ENCODE results near the gene ROMO1. TPM values are rescaled to one million over a fixed set of nuclear protein-coding genes. Genes with fewer than 3 reads are reported as not detected.

The ROMO1 gene
- total RNA-seq, 4 donors from 2014 or later: 69.3 to 492 (median 171) TPM

DNA sequence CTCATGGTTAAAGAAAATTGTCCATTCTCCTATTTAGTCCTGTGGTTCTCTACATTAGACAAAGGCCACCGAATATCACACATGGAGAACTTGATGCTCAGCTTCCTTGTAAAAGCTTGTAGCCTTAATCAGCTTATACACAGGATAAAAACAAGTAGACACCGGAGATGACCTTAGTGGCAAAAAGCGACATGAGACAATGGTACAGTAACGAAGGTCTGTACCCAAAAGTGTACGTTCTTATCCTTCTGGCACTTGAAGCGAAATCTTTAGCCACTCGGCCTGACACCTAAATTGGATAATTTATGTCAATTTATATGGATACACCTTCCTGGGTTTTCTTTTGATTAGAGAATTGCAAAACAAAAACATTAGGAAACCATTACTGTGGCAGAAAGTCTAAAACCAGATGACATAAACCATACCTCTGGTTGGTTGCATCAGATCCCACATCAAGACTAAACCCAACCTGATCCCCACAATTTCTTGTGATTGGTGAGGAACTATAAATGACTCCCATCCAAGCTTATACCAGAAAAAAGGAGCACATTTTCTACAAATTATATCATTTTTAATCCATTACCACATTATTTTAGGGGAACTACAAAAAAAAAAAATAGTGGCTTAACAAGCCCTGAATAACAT is 36.7 kb downstream of the ROMO1 start:
- Histone ChIP-seq H3K27ac (peak overlapping the region in 1 of 2 donors; percentile 20), H3K4me3 (no peak overlapping the region), H3K9me3 (no peaks in the 10 kb centered on the region), H3K4me1 (peaks cover 14 to 20% of the 10 kb centered on the region in 2 donors), H3K36me3 (no peaks in the 10 kb centered on the region), H3K27me3 (no peaks in the 10 kb centered on the region)
- no peak for DNase-seq
- TF ChIP-seq POLR2A (IDR thresholded peaks at IDR 0.05): no peak
- TF ChIP-seq, protein P1, sequence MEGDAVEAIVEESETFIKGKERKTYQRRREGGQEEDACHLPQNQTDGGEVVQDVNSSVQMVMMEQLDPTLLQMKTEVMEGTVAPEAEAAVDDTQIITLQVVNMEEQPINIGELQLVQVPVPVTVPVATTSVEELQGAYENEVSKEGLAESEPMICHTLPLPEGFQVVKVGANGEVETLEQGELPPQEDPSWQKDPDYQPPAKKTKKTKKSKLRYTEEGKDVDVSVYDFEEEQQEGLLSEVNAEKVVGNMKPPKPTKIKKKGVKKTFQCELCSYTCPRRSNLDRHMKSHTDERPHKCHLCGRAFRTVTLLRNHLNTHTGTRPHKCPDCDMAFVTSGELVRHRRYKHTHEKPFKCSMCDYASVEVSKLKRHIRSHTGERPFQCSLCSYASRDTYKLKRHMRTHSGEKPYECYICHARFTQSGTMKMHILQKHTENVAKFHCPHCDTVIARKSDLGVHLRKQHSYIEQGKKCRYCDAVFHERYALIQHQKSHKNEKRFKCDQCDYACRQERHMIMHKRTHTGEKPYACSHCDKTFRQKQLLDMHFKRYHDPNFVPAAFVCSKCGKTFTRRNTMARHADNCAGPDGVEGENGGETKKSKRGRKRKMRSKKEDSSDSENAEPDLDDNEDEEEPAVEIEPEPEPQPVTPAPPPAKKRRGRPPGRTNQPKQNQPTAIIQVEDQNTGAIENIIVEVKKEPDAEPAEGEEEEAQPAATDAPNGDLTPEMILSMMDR (IDR thresholded peaks at IDR 0.05): no peak
- intact Hi-C loops (cut with DNase I; ENCODE audit: low total_unique reads): no loop called here

- Histone ChIP-seq H3K4me1 (peaks cover 14 to 20% of the 10 kb centered on the region in 2 donors), H3K36me3 (no peaks in the 10 kb centered on the region), H3K4me3 (no peak overlapping the region), H3K27me3 (no peaks in the 10 kb centered on the region), H3K27ac (no peak overlapping the region), H3K9me3 (no peaks in the 10 kb centered on the region)
- no peak for DNase-seq
- TF ChIP-seq, protein P1 (IDR thresholded peaks at IDR 0.05): no peak
- no peak for TF ChIP-seq POLR2A (IDR thresholded peaks at IDR 0.05)
- intact Hi-C loops (cut with DNase I; ENCODE audit: low total_unique reads): no loop called here
Observed at GRCh38 chr20:35737865-35738333, 38.7 kb downstream of the ROMO1 start.

GRCh38 chr20:35738410-35739179 is 39.4 kb downstream of the ROMO1 start:
- TF ChIP-seq, protein P1 (IDR thresholded peaks at IDR 0.05): no peak
- no peak for TF ChIP-seq POLR2A (IDR thresholded peaks at IDR 0.05)
- peaks cover 14 to 20% of the 10 kb centered on the region in 2 donors for H3K4me1 ChIP-seq
- no peak for DNase-seq
- H3K27me3 ChIP-seq: no peaks in the 10 kb centered on the region
- H3K27ac ChIP-seq: peak overlapping the region in 1 of 2 donors; percentile 100
- H3K4me3 ChIP-seq: no peak overlapping the region
- no peaks in the 10 kb centered on the region for H3K9me3 ChIP-seq
- intact Hi-C loops (cut with DNase I; ENCODE audit: low total_unique reads): no loop called here
- no peaks in the 10 kb centered on the region for H3K36me3 ChIP-seq

GRCh38 chr20:35739294-35740163 is 40.3 kb downstream of the ROMO1 start:
- peak overlapping the region; percentile 81 to 87 for H3K4me3 ChIP-seq
- no peaks in the 10 kb centered on the region for H3K9me3 ChIP-seq
- DNase-seq: no peak
- H3K4me1 ChIP-seq: peaks cover 14 to 20% of the 10 kb centered on the region in 2 donors
- H3K27me3 ChIP-seq: no peaks in the 10 kb centered on the region
- H3K36me3 ChIP-seq: no peaks in the 10 kb centered on the region
- intact Hi-C loops (cut with DNase I; ENCODE audit: low total_unique reads): no loop called here
- no peak for TF ChIP-seq POLR2A (IDR thresholded peaks at IDR 0.05)
- TF ChIP-seq, protein P1 (IDR thresholded peaks at IDR 0.05): peak in 1 of 4 experiments; percentile 9
- H3K27ac ChIP-seq: peak overlapping the region in 1 of 2 donors; percentile 100
